HEK293T (cell line): ENCODE results near the gene MVD.

Experiments
- BHLHE40 ChIP-seq: fragments of 450-650 bp; IDR thresholded peaks from 2 replicates; pipeline ENCODE4 v1.6.1; 2016; ENCODE audit warnings: mild to moderate bottlenecking, moderate library complexity, borderline replicate concordance
- CTBP1 ChIP-seq: fragments of 450-650 bp; IDR thresholded peaks from 2 replicates; pipeline ENCODE4 v1.6.1; 2016; ENCODE audit warnings: borderline replicate concordance
- NFRKB ChIP-seq: fragments of 450-650 bp; IDR thresholded peaks from 2 replicates; pipeline ENCODE4 v1.6.1; 2016; ENCODE audit warnings: mild to moderate bottlenecking, moderate library complexity
- TARDBP ChIP-seq: fragments of 450-650 bp; IDR thresholded peaks from 2 replicates; pipeline ENCODE4 v1.6.1; 2016
- ZNF384 ChIP-seq: fragments of 450-650 bp; IDR thresholded peaks from 2 replicates; pipeline ENCODE4 v1.6.1; 2016

DNA sequence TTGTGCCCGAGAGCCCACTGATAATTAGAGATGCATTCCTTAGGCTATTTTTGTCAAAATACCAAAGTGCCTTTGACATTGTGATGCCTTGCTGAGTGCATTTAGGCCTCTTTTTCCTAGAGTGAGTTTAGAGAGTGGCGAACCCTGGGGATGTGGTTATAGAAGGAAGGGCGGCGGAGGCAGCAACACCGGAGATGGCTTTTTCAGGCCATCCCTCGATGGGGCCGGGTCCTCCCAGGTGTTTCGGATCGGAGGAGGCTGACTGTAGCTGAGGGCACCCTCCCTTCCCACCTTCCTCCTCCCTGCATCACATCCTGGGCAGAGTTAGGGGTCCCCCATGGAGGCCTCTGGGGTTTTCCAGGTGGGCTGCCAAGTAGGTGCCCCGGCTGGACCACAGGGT, 30.0 kb upstream of the MVD start:
- no peak for TF ChIP-seq TARDBP
- TF ChIP-seq BHLHE40, result no peak
- no peak for TF ChIP-seq NFRKB
- no peak for TF ChIP-seq ZNF384
- no peak for TF ChIP-seq CTBP1
